A673 (cell line): Measurements from ENCODE around the gene MAB21L4. TPM values are rescaled to one million over a fixed set of nuclear protein-coding genes. Genes with fewer than 3 reads are reported as not detected.

Experiments
- BruUV-seq: library from RNA; stranded (reverse); fragments of 400-500 nt; replicated peaks from 2 replicates; lab custom pipeline; 2021; lab: Mats Ljungman, UMichigan
- CTCF ChIA-PET: fragments of 300-600 bp; sonication (Branson Sonifier 250); formaldehyde crosslinking; loops from one replicate; lab custom pipeline; 2022; ENCODE audit warnings: antibody characterized with exemption; lab: Charles Lee
- POLR2A ChIA-PET: fragments of 300-600 bp; sonication (Branson Sonifier 250); formaldehyde crosslinking; loops from one replicate; lab custom pipeline; 2022; ENCODE audit warnings: antibody characterized with exemption; ENCODE audit not compliant: low non-redundant PET; lab: Charles Lee
- DNase-seq: peaks from one replicate; pipeline ENCODE4 v3.0.0-alpha.2; 2015; ENCODE audit warnings: low spot score
- H3K27ac ChIP-seq: fragments of 200-600 bp; sonication (generic); 2 replicates; pipeline ENCODE4 v1.5.1; 2016; ENCODE audit warnings: mixed run types, low read depth, mild to moderate bottlenecking, mixed read lengths, antibody characterized with exemption, low read length; ENCODE audit not compliant: poor library complexity, severe bottlenecking
- H3K27me3 ChIP-seq: fragments of 200-600 bp; sonication (generic); replicated peaks from 2 replicates; pipeline ENCODE4 v1.6.1; 2017; ENCODE audit warnings: mixed run types, low read depth, mild to moderate bottlenecking, mixed read lengths, antibody characterized with exemption, low read length; ENCODE audit not compliant: insufficient read depth, poor library complexity
- H3K36me3 ChIP-seq: fragments of 200-600 bp; sonication (generic); 2 replicates; pipeline ENCODE4 v1.6.1; 2016; ENCODE audit warnings: mixed run types, mild to moderate bottlenecking, mixed read lengths, antibody characterized with exemption, low read length; ENCODE audit not compliant: insufficient read depth, poor library complexity, severe bottlenecking
- H3K4me1 ChIP-seq: fragments of 200-600 bp; sonication (generic); 2 replicates; pipeline ENCODE4 v1.6.1; 2017; ENCODE audit warnings: mixed run types, mild to moderate bottlenecking, mixed read lengths, antibody characterized with exemption, low read length; ENCODE audit not compliant: insufficient read depth, poor library complexity, severe bottlenecking
- H3K4me3 ChIP-seq: fragments of 200-600 bp; sonication (generic); 2 replicates; pipeline ENCODE4 v1.5.1; 2016; ENCODE audit warnings: low read depth, mixed run types, mild to moderate bottlenecking, mixed read lengths, low read length; ENCODE audit not compliant: poor library complexity, severe bottlenecking
- H3K9me3 ChIP-seq: fragments of 200-600 bp; sonication (generic); 2 replicates; pipeline ENCODE4 v1.6.1; 2016; ENCODE audit warnings: mixed run types, low read depth, mild to moderate bottlenecking, mixed read lengths, antibody characterized with exemption, low read length; ENCODE audit not compliant: poor library complexity, severe bottlenecking
- EZH2 ChIP-seq: fragments of 200-600 bp; sonication (generic); IDR thresholded peaks from 2 replicates; pipeline ENCODE4 v1.6.1; 2017; ENCODE audit warnings: borderline replicate concordance, low read depth, mild to moderate bottlenecking, mixed read lengths, antibody characterized with exemption, low read length; ENCODE audit not compliant: poor library complexity, severe bottlenecking
- intact Hi-C: fragments of 100-400 bp; cut with micrococcal nuclease; formaldehyde crosslinking; loops from one replicate; pipeline ENCODE4 v1.10.0; 2022; ENCODE audit not compliant: unreplicated experiment
- total RNA-seq: library from RNA; stranded (reverse); gene quantifications from 2 replicates; pipeline ENCODE4 v1.2.3, GENCODE V29; 2021
- TF ChIP-seq, protein P1 (sequence below): fragments of 300-800, 200-600 bp; sonication (generic); conservative IDR thresholded peaks from 2 replicates; pipeline ENCODE4 v1.5.1; 2017; ENCODE audit warnings: low read depth, mild to moderate bottlenecking, antibody characterized with exemption, low read length, moderate library complexity, mixed read lengths

MAB21L4 gene
- total RNA-seq, 1 experiment from 2014 or later: not detected

GRCh38 chr2:240851078-240851991 lies 44.6 kb downstream of the MAB21L4 start:
- H3K36me3 ChIP-seq: no peaks in the 10 kb centered on the region
- no peak overlapping the region for H3K4me3 ChIP-seq
- DNase-seq: peak; percentile 81
- H3K4me1 ChIP-seq: no peaks in the 10 kb centered on the region
- POLR2A ChIA-PET: no interaction called here
- H3K9me3 ChIP-seq: no peaks in the 10 kb centered on the region
- CTCF ChIA-PET: interaction anchor here (0.8 kb wide), 1 partner anchor 11 kb away, joined by 3 read pairs; no protein-coding TSS in a partner anchor
- intact Hi-C loops: loop anchor here (5.0 kb wide), 1 partner anchor 806 kb away; no protein-coding TSS in a partner anchor
- H3K27me3 ChIP-seq: no peaks in the 10 kb centered on the region
- BruUV-seq: no TSS peak
- H3K27ac ChIP-seq: no peak overlapping the region
- no peak for TF ChIP-seq EZH2
- TF ChIP-seq, protein P1, sequence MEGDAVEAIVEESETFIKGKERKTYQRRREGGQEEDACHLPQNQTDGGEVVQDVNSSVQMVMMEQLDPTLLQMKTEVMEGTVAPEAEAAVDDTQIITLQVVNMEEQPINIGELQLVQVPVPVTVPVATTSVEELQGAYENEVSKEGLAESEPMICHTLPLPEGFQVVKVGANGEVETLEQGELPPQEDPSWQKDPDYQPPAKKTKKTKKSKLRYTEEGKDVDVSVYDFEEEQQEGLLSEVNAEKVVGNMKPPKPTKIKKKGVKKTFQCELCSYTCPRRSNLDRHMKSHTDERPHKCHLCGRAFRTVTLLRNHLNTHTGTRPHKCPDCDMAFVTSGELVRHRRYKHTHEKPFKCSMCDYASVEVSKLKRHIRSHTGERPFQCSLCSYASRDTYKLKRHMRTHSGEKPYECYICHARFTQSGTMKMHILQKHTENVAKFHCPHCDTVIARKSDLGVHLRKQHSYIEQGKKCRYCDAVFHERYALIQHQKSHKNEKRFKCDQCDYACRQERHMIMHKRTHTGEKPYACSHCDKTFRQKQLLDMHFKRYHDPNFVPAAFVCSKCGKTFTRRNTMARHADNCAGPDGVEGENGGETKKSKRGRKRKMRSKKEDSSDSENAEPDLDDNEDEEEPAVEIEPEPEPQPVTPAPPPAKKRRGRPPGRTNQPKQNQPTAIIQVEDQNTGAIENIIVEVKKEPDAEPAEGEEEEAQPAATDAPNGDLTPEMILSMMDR: peak; percentile 95

DNA sequence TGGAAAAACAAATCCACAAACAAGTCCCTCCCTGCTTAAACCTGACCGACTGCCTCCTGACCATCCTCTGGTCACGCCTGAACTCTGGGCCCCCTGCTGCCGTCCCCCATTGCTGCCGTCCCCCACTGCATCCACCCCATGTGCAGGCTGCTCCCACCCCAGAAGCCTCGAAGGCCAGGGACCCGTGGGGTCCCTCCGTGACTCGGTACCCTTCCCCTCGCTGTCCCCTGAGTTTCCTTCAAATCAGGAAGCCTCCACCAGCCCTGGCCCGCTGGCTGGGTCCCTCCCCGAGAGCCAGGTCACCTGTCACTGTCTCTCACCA lies 45.2 kb downstream of the MAB21L4 start:
- H3K36me3 ChIP-seq: no peaks in the 10 kb centered on the region
- TF ChIP-seq EZH2: no peak
- TF ChIP-seq, protein P1: no peak
- intact Hi-C loops: loop anchor here (5.0 kb wide), 1 partner anchor 807 kb away; no protein-coding TSS in a partner anchor
- DNase-seq: no peak
- POLR2A ChIA-PET: no interaction called here
- BruUV-seq: no TSS peak
- no peak overlapping the region for H3K27ac ChIP-seq
- H3K9me3 ChIP-seq: no peaks in the 10 kb centered on the region
- H3K27me3 ChIP-seq: no peaks in the 10 kb centered on the region
- H3K4me3 ChIP-seq: no peak overlapping the region
- CTCF ChIA-PET: interaction anchor here (0.8 kb wide), 1 partner anchor 10 kb away, joined by 3 read pairs; no protein-coding TSS in a partner anchor
- H3K4me1 ChIP-seq: no peaks in the 10 kb centered on the region

DNA sequence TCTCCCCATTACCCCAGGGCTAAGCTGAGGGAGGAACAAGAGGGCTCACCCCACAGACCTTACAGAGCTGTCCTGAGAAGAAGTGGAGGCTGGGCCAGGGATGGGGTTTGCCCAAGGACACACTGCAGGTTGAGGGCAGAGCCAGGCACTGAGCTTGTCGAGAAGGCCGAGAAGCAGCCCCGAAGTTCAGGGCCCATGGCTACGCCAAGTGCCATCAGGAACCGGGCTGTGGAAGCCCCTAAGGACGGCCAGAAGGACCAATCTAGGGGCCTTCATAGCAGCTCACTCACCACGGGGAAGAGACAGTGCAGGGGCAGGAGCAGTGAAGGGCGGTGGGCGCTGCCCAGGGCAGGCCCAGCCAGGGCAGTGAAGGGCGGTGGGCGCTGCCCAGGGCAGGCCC lies 45.9 kb downstream of the MAB21L4 start:
- ChIA-PET CTCF (no interaction called here), POLR2A (no interaction called here)
- Histone ChIP-seq H3K9me3 (no peaks in the 10 kb centered on the region), H3K36me3 (no peaks in the 10 kb centered on the region), H3K27ac (no peak overlapping the region), H3K4me3 (no peak overlapping the region), H3K27me3 (no peaks in the 10 kb centered on the region), H3K4me1 (no peaks in the 10 kb centered on the region)
- TF ChIP-seq EZH2: no peak
- TF ChIP-seq, protein P1: no peak
- intact Hi-C loops: loop anchor here (5.0 kb wide), 1 partner anchor 807 kb away; no protein-coding TSS in a partner anchor
- BruUV-seq: no TSS peak
- DNase-seq: no peak
